Stimulated activated CD4-positive, alpha-beta T cell treated with anti-CD3 and anti-CD28 coated beads, Interleukin-12 subunit alpha, Interleukin-12 subunit beta, amount 100 ng/mL, for 24 hours (primary cell): ENCODE data around the gene FBXW2.
"Not testable (repeated sequence)": the region's sequence is repeated elsewhere in the genome, so short reads cannot be mapped to it uniquely, and the experiment has no call there.

ENCODE experiments used
- DNase-seq, 2 experiments: peaks; one replicate each; pipeline ENCODE4 v3.0.0-alpha.2; 2020; ENCODE audit warnings: low read depth in 2 of 2

Gene FBXW2, protein sequence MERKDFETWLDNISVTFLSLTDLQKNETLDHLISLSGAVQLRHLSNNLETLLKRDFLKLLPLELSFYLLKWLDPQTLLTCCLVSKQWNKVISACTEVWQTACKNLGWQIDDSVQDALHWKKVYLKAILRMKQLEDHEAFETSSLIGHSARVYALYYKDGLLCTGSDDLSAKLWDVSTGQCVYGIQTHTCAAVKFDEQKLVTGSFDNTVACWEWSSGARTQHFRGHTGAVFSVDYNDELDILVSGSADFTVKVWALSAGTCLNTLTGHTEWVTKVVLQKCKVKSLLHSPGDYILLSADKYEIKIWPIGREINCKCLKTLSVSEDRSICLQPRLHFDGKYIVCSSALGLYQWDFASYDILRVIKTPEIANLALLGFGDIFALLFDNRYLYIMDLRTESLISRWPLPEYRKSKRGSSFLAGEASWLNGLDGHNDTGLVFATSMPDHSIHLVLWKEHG

DNA sequence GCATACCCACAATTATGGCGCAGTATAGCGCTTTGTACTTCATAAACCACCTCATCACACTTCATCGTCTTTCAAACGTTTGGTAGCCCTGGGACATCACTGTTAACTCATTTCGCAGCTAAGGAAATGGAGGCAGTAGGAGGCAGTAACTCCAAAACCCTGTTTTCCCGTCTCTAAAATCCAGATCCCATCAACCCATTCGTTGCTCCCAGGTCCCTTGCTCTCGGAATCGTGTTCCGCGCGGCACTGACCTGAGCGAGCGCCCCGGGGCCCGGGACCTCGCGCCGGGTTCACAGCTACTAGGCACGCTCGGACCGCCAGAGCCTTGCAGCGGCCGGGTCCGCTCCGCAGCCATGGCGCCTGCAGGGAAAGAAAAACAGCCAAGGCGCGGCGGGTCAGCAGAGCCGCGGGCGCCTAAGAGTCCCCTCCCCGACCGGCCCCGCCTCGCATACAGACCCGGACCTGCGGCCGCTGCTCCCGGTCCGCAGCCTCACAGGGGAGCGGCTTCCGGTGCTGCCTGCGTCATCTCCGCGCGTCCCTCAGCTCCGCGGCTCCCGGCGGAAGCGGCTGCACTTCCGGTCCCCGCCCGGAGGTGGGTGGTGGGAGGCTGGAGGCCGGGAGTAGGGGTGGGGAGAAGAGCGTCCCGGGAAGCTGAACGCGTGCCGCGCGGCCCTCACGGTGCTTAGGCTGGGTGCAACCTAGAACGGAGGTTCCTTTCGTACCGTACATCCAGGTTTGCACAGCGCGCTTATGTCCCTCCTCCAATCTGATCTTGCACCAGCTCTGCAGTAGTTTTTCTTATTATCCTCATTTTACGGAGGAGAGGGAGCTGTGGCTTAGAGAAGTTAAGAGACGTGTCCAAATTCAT lies at the start of gene FBXW2:
FBXW2 (minus strand) TSS at position 519 of the 868 bp plus-strand sequence. CDS start 5,158 bp downstream, outside the sequence.
- DNase-seq: peak; percentile 84 to 88

DNA sequence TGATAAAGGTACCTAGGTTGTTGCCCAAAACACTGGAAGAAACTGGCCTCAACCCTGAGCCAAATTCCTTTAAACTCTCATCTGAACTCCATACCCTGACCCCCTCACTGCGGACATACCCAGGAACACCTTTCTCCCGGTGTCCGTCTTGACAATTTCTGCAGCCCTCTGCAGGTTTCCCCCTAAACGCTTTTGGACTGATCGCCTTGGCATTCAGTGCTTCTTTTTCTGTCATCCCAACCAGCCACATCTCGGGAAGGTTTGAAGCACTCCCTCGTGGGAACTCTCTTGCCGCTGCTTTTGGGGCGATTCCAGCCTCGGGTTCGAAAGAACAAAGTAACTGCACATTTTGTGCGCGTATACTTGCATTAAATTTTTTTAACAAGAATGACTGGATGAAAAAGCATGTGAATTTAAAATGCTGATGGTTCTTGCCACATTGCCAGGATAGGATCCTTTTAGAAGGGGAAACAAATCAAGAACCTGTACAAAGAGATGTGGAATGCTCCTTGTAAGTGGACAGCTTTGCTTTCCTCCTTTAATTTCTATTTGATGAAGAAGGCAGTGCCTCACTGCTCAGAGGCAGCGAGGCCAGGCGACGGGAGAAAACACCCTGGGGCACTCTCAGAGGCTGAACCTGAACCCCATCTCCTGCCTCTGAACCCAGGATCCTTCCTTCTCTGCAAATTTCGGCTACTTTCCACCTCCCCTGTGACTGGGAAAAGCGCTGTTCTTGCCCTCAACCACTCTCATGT lies 48.9 kb upstream of the FBXW2 start:
- no peak for DNase-seq

DNA sequence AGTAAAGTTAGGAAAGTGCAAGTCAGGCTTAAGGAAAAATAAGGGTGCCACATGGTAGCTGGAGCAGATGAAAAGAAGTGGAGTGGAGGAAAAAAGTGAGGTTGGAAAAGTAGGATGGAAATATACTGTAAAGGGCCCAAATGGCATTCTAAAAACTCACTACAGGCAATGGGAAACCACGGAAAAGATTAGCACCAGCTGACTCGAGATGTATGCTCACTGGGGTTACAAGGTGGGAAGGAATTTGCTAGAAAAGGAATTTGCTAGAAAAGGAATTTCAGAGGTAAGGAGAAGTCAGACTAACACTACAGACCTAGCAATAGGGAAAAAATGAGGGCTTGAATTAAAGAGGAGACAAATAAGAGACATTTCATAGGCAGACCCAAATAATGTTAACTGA lies 45.9 kb upstream of the FBXW2 start:
- DNase-seq: no peak

DNA sequence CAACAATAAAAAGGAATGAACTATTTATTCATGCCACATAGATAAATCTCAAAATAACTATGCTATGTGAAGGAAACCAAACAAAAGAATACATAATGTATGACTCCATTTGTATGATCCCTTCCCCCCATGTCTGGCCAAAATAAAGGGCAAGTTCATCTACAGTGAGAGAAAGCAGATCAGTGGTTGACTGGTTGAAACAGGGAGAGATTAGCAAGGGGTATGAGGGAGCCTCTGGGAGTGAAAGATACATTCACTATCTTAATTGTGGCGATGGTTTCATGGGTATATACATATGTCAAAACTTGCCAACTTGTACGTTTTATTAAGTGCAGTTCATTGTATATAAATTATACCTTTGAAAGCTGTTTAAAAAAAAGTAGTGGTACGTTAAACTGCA lies 44.7 kb upstream of the FBXW2 start:
- DNase-seq: no peak

DNA sequence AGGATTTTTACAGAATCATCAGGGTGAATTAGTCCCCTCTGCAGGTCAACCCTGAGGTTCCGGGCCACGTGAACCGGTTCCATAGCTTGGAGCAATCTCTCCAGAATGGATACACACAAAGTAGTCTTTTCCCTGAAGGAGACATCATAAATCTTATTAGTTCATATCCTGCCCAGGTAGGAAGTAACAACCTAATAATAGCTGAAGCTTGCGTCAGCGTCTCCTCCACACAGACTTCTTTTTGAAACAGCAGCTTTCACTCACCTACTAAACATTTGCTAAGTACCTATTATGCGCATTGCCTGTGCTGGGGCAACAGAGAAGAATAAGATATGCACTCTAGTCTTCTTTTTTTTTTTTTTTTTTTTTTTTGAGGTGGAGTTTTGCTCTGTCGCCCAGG lies 40.1 kb upstream of the FBXW2 start:
- DNase-seq: no peak

DNA sequence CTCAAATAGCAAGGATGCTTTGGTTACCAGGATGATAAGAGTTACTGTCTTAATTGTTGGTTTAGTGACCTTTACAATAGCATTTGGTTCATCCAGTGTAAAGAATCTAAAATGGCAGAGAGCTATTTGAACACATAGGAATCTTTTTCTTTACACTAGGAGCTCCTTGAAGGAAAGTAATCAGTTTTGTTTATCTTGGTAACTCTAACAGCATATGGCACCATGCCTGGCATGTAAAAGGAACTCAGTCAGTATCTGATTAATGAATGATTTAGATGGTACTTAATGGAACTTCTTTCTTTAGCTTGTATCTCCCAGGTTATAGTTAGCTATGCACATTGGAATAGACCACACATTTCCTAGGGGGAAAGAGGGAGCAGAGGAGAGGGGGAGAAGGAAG lies 39.6 kb upstream of the FBXW2 start:
- DNase-seq: no peak

DNA sequence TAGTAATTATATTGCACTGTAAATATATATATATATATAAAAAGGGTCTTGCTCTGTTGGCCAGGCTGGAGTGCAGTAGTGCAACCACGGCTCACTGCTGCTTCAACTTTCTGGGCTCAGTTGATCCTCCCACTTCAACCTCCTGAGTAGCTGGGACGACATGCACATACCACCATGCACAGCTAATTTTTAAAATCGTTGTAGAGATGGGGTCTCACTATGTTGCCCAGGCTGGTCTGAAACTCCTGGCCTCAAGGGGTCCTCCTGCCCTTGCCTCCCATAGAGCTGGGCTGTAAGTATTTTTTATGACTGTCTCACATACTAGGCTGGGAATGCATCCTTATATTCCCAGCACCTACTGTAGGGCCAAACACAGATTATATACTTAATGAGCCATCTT lies 37.6 kb upstream of the FBXW2 start:
- DNase-seq: no peak

DNA sequence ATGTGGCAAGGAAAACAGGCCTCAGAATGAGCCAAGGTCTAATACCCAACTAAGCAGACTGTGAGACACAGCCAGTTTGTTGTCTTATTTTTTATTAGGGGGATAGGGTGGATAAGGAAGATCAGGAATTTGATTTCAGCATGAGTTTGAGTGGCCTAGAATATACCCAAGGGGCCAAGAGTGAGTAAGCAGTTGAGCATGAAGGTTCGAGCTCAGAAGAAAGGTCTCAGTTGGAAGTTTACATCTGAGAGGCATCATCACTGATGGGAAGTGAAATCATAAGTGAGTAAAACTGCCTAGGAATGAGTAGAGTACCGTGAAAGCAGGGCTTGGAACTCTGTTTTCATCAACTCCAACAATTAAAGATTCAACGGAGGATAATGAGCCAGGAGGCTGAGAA lies 36.9 kb upstream of the FBXW2 start:
- no peak for DNase-seq

DNA sequence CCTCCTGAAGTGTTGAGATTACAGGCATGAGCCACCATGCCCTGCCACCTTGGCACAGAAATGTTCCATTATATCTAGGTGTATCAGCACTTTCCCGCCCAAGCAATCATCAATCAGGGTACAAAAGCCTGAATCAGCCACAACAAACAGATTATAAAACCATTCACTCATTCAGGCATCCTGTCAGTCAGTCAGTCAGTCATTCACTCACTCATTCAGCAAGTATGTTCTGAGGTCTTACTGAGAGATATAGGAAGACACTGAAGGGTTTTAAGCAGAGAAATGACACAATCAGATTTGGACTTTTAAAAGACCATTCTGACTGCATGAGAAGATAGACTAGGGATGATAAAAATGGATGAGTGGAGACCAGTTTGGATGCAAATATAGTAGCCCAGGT lies 36.4 kb upstream of the FBXW2 start:
- no peak for DNase-seq

DNA sequence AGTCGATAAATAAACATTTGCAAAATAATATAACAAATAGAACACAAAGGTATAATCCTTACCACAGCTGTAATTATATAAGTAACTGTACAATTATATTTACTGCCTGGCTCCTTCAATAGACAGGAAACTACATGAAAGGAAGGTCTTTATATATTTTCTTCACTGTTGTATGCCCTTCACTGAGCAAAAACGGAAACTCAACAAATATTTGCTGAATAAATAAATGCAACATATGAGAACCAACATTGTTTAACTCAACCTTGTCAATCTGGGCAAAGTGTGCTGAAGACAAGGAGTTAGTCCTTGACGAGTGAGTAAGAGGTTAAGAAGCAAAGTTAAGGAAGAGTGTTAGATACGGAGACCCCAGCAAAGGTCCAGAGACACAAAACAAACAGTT lies 26.9 kb upstream of the FBXW2 start:
- no peak for DNase-seq

DNA sequence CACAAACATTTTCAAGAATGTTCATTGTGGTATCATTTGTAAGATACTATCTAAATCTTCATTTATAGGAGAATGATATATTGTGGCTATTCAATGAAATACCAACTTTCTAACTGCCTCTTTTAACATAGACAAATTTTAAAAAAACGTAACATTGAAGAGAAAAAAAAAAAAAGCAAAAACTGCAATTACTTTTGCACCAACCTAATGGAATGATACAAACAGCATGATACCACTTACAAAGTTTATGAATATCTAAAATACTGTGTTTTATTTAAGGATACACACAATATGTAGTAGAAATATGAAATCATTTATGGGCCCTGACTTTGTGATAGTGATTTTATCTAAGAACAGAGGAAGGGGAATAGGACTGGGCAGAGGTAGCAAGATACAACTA lies 25.4 kb upstream of the FBXW2 start:
- no peak for DNase-seq

DNA sequence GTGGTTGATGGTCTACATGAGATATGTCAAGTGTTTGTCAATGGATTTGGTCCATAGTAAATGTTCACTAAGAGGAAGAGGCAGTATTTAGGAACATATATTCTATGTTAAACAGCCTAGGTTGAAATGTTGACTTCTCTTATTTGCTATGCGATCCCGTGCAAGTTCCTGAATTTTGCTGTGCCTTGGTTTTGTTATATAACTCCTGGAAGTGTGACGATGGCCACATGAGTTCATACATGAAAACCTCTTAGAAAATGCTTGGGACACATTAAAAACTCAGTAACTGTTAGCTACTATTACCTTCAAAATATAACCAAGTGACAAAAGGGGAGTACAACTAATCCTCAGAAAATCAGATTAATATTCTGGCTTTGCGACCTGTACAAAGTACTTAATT lies 21.9 kb upstream of the FBXW2 start:
- DNase-seq: no peak

DNA sequence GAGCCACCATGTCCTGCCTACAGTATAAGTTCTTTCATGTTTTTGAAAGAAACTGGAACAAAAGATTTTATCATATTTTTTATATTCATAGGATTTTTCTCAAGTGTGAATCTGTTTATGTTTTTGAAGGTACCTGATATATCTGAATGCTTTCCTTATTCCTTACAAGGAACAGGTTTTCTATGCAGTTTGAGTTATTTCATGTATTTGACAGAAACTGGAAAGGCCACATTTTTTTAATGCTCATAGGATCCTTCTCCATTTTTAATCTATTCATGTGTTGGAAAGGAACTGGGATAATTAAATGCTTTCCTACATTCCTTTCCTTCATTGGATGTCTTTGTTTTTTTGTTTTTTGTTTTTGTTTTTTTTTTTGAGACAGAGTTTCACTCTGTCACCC lies 15.7 kb upstream of the FBXW2 start:
- DNase-seq: no peak

DNA sequence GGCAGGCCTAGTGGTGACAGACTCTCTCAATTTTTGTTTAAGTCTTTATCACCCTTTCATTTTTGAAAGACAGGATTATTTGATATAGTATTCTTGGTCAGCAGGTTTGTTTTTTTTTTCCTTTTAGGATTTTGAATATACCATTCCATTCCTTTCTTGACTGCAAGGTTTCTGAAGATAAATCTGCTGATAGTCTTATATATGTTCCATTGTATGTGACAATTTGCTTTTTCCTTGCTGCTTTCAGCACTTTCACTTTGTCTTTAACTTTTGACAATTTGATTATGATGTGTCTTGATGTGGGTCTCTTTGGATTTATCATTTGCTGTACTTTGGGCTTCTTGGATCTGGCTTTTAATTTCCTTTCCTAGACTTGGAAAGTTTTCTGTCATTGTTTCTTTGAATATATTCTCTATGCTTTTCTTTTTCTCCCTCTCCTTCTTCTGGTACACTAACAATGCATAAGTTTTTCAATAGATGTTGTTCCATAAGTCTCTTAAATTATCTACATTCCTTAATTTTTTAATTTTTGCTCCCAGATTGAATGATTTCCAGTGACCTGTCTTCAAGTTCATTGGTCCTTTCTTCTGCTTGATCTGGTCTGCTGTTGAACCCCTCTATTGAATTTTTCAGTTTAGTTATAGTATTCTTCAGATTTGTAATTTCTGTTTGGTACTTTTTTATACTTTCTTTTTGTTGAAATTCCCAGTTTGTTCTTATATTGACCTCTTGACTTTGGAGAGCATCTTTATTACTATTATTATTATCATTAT lies 14.6 kb upstream of the FBXW2 start:
- no peak for DNase-seq

DNA sequence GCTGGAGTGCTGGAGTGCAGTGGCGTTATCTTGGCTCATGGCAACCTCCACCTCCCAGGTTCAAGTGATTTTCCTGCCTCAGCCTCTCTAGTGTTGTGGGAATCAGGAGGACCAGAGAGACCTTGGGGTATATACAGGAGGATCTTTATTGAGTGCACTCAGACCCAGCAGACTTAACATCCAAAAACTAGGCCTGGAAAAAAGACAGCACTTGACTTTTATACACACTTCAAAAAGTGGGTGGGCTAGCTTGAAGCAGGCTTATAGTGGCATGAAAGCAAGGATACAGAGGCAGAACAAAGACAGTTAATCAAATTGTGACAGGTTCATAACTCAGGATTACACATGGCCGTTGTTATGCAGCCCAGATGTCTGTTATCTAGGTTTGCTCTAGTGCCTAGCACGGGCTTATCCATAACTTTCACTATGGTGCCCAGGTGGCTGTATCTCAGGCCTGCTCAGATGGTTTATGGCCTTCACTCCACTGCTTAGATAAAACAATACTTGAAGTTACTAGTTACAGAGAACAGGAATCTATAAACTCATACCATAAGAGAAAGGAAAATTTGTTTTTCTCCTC lies 11.7 kb upstream of the FBXW2 start:
- DNase-seq: not testable (repeated sequence)

DNA sequence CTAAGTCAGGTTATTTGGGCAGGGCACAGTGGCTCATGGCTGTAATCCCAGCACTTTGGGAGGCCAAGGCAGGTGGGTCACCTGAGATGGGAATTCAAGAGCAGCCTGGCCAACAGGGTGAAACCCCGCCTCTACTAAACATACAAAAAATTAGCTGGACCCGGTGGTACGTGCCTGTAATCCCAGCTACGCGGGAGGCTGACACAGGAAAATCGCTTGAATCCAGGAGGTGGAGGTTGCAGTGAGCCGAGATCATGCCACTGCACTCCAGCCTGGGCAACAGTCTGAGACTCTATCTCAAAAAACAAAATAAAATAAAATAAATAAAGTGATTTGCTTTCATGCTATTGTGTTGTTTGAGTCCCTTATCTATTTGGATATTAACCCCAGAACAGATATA lies 8.2 kb upstream of the FBXW2 start:
- no peak for DNase-seq

DNA sequence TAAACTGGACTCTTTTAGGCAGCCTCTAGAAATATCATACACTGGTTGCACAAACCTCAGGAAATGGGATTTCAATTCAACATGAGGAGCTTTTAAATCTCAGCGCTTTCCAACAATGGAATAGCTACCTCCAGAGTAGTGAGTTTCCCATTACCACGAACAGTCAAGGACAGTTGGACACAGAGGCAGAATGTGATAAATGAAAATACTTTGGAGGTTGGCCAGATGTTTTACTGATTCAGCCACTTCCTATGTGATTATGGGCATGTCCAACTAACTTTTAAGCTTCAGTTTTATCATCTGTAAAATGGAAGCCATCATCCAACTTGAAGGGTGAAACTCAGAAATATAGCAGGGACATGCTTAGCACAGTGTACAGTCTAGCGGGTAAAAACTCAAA lies 2.1 kb downstream of the FBXW2 start:
- no peak for DNase-seq

DNA sequence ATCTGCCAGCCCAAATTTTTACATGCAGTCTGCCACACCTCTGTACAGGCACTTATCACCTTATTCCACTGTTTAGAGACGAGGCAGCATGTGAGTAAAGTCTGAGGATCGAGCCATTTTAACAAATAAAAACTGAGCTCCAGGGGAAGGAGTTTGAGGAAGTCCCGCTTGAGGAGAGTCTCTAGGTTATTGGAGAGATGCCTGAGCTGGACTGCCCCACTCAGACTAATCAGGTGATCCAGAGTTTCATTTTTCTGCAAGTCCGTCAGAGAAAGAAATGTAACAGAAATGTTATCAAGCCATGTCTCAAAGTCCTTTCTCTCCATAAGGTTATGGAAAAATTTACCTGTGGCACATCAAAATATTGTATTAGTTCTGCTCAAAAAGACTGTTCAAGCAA lies 5.3 kb downstream of the FBXW2 start:
- no peak for DNase-seq

DNA sequence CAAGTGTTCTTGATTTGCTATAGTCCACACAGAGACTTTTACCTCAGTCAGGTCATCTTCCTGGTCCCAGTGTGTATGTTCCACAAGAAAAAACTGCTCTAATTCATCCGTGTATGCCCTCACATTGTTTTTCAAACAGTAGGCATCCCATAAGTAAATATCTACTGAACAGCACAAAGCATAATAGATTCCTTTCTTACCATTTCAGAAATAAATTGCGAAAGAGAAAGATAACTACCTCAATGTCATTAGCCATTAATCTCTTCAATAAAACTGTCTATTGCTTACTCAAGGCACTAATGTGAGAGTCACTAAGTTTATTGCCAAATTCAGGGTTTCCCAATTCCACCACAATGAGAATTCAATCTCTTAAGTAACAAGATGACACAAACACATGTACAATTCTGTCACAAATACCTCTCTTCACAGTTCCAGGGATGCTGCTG lies 9.6 kb downstream of the FBXW2 start:
- no peak for DNase-seq

DNA sequence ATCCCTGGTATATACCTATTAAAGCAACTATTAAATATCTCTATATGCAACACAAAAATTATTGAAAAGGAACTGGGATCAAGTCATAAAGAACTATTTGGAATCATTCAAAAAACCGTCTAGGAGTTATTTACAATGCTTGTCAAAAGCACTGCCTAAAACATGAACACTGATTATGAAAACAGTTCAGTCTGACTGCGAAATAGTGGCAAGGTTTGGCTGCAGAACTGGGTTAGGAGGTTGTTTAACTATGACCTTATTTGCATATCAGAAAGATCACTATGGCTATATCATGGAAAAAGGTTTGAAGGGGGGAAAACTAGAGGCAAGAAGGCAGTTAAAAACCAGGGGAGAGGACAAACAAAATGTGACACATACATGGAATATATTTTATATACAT lies 12.0 kb downstream of the FBXW2 start:
- DNase-seq: no peak

DNA sequence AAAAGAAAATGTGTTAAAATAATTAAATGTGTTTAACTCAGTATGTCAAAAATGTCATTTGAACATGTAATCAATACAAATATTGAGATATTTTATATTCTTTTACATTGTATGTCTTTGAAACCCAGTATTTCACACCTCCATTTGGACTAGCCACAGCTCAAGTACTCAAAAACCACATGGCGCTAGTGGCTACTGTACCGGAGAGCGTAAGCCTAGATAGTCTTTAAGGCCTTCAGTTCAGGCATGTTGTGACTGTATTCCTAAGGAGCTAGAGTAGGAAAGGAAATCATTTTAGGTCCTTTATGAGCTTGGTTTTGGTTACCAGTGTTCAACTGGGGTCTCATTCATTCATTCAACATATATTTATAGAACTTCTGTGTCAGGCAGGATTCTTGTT lies 12.8 kb downstream of the FBXW2 start:
- no peak for DNase-seq
